IPS-NIHi7 (cell line): ENCODE results near the gene DDX6.
"Not testable (repeated sequence)": the region's sequence is repeated elsewhere in the genome, so short reads cannot be mapped to it uniquely, and the experiment has no call there.

Experiments
- DNase-seq: peaks from one replicate; pipeline ENCODE4 v3.0.0; 2012; ENCODE audit warnings: mixed read lengths; ENCODE audit errors: extremely low spot score

The DDX6 gene, protein sequence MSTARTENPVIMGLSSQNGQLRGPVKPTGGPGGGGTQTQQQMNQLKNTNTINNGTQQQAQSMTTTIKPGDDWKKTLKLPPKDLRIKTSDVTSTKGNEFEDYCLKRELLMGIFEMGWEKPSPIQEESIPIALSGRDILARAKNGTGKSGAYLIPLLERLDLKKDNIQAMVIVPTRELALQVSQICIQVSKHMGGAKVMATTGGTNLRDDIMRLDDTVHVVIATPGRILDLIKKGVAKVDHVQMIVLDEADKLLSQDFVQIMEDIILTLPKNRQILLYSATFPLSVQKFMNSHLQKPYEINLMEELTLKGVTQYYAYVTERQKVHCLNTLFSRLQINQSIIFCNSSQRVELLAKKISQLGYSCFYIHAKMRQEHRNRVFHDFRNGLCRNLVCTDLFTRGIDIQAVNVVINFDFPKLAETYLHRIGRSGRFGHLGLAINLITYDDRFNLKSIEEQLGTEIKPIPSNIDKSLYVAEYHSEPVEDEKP

DNA sequence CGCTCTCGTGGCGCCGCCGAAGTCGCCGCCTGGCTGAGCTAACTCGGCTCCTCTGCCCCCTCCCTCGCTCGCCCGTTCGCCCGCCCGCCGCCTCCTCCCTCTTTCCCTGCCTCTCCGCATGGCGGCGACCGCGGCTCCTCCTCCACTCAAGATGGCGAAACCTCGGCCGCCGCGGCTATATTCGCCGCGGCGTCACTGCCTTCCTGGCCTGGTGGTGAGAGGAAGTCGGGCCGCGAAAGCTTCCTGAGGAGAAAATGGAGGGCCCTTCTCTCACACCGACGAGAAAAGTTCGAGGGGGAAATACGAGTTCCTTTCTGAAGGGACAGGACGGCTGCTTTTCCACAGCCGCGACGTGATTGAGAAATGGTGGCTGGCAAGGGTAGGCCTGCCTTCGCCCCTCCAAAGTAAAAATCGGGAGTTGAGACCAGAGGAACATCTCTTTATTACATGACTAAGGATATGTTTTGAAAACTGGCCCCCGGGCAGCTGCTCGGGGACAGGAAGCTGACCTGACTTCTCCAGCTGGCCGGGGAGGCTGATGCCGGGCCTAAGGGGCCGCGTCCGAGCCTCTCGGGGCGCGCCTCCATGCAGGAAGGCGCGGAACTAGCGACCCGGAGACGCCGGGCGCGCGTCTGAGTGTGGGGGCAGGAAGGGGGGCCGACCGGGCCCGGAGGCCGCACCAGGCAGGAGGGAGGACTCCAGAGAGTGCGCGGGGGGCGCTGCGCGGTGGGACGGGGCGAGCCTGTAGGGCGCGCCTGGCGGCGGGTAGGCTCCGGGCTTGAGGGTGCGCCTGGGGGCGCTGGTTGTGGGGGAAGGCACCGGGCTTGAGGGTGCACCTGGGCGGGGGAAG is at the start of gene DDX6:
Gene DDX6, minus strand, starts transcription at position 54 of the 850 bp plus-strand sequence. CDS start 4,913 bp downstream, outside the sequence.
- DNase-seq = peak; percentile 86

DNA sequence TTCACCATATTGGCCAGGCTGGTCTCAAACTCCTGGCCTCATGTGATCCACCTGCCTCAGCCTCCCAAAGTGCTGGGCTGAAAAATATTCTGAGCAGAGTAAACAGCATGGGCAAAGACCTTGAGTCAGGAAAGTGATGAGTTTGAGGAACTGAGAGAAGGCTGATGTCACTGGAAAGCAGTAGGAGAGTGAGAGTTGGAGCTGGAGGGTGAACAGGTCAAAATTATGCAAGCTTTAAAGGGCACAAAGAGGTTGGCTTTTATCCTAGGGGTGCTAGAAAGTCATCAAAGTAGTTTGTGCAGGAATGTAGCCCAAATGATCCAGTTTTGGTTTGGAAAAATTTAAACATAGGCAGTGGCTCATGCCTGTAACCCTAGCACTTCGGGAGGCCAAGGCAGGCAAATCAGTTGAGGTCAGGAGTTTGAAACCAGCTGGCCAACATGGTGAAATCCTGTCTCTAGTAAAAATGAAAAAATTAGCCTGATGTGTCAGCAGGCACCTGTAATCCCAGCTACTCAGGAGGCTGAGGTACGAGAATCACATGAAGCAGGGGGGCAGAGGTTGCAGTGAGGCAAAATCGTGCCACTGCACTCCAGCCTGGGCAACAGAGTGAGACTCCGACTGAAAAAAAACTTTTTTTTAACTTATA is 48.1 kb upstream of the DDX6 start:
- DNase-seq = no peak

DNA sequence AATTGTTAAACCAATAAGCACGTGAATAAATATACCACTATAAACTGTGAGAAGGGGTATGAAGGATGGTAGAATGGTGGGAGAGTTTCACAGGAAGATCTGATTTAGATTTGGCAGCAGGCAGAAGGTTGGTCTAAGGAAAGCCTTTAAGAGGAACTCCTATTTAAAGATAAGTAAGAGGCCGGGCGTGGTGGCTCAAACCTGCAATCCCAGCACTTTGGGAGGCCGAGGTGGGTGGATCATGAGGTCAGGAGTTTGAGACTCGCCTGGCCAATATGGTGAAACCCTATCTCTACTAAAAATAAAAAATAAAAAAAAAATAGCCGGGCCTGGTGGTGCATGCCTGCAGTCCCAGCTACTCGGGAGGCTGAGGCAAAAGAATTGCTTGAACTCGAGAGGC is 46.9 kb upstream of the DDX6 start:
- DNase-seq = no peak

DNA sequence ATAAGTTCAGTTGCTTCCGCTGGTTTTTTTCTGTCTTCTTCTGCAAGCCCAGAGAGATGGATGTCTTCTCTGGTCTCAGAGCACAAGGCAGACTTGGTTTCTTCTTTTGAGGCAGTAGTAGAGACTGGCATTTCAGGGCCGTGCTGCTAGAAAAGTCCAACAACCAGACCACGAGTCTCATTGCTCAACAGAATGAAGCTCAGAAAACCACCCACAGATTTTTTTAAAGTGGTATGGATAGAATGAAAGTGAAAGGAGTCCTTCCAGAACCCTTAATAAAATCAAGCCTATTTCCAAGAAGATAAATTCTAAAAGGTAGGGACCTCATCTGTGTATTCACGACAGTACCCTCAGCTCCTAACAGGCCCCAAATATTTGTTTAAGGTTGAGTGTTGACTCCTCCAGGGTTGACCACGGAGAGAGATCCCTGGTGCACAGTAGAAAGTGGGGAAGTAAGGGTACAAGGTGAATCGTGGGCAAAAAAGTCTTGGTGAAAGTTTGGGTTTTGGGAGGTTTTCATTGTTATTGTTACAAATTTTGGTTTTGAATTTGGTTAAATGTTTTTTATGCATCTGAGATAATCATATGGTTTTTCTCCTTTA is 43.6 kb upstream of the DDX6 start:
- DNase-seq = no peak

DNA sequence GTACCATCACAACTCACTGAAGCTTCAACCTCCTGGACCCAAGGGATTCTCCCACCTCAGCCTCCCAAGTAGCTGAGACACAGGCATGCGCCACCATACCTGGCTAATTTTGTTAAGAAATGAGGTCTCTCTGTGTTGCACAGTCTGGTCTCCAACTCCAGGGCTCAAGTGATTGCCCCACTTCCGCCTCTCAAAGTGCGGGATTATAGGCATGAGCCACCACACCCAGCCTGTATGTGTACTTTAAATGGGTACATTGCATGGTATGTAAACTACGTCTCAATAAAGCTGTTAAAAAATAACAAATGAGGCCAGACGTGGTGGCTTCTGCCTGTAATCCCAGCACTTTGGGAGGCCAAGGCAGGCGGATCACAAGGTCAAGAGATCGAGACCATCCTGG is 36.2 kb upstream of the DDX6 start:
- no peak for DNase-seq

DNA sequence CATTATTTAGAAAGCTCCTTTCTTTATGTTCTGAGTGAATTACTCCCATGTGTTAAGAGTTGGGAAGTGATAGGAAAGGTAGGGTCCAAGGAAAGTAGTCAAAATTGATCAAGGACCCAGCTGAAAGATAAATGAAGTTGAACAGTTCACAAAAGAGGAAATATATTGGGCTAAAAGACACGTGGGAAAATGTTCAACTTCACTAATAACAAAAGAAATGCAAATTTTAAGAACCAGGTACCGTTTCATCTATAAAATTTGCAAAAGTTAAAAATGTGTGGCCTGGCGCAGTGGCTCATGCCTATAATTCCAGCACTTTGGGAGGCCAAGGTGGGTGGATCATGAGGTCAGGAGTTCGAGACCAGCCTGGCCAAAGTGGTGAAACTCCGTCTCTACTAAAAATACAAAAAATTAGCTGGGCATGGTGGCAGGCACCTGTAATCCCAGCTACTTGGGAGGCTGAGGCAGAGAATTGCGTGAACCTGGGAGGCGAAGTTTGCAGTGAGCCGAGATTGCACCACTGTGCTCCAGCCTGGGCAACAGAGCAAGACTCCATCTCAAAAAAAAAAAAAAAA is 32.1 kb upstream of the DDX6 start:
- not testable (repeated sequence) for DNase-seq

DNA sequence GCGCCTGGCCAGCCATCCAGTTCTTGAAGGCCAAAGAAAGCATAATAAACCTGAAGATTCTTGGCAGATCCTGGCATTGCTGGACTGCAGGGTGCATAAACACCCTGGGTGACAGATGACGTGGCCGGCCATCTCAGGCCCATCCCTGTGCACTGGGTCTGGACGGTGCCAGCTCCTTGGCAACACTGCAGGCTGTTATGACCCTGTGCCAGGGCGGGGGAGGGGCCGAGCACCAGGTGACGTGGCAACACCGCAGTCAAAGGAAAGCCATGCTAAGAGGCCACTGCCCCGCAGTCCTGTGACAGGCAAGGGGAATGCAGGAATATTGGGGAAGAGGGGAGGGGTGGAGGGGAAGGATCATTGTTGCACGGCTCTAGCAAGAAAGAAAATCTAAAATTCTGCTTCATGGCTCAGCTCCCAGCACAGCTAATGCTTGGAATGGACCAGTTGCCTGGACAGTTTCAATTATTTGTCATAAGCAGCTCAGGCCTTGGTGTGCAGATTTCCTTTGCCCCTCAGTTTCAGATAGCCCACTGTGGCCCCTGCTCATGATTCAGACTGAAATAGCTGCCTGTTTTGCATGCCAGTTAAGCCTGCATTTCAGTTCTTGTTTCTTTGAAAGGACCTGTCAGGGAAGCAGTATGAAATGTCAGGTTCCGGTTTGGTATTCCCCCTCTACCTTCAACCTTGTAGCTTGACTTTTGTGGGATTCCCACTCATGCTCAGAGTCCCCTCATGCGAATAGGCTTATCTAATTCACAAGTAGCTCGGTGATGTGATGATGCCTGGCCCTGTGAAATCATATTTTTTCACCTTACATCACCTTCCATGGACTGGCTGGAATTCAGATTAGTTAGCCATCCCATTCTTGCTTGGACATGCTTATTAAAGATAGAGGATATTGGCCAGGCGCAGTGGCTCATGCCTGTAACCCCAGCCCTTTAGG is 29.7 kb upstream of the DDX6 start:
- DNase-seq = peak; percentile 19

DNA sequence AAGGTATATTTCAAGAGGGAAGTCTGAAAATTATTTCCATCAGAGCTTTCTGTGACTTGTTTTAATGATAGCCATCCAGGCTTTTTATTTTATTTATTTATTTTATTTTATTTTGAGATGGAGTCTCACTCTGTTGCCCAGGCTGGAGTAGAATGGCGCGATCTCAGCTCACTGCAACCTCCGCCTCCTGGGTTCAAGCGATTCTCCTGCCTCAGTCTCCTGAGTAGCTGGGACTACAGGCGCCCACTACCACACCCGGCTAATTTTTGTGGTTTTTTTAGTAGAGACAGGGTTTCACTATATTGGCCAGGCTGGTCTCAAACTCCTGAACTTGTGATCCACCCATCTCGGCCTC is 29.0 kb upstream of the DDX6 start:
- DNase-seq = not testable (repeated sequence)

DNA sequence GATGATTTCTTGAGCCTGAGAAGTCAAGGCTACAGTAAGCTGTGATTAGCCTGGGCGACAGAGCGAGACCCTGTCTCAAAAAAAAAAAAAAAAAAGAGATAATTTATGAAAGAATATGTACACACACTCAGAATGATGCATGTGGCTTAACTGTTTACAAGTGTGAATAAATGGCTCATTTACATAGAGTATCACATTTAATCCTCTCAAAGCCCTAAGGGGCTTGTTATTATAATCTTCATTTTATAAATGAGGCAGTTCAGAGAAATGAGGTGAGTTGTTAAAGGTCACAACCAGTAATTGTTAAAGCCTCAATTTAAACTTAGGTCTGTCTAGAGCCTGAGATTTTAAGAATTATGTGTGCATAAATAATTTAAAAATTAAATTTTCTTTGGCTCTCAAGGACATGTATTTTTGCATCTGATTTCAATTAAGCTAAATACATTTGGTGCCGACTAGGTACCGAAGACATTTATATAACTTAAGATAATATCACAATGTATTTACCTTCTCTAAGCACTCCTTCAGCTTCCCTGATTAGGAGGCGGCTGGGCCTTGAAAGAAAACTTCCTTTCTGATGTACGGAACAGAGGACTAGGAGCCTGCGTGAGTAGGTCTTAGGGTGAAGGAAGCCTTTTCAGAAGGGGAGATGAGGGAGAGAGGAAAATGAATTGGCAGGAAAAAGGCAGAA is 28.5 kb upstream of the DDX6 start:
- DNase-seq = no peak

DNA sequence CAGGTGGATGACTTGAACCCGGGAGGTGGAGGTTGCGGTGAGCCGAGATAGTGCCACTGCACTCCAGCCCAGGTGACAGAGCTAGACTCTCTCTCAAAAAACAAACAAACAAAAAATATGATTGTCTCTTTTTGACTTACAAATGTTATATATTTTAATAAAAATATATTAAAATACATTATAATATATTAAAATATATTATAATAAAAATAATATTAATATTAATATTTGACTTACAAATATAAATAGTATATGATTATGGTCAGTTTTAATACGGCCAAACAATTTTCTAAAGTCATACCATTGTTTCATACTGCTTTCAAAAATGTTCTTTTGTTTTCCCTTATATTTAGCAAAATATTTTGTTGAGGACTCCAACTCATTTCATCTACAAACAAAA is 27.2 kb upstream of the DDX6 start:
- DNase-seq = no peak

DNA sequence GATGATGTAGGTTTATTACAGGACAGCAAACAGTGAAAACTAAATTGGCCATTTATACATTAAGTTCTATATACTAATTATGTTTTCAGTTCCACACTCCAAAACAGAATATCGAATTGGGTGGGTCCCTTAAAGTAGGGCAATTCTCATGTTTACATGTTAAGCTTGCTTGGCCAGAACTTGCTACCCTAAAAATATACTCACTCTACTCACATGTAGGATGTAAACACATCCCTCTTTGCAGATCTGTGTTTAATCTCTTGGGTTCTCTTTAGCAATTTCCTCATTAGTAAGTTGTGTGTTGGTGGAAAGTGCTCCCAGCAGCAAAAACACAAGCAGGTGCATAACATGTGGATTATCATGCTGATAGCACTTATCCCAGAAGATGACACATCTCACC is 22.6 kb upstream of the DDX6 start:
- DNase-seq = no peak

DNA sequence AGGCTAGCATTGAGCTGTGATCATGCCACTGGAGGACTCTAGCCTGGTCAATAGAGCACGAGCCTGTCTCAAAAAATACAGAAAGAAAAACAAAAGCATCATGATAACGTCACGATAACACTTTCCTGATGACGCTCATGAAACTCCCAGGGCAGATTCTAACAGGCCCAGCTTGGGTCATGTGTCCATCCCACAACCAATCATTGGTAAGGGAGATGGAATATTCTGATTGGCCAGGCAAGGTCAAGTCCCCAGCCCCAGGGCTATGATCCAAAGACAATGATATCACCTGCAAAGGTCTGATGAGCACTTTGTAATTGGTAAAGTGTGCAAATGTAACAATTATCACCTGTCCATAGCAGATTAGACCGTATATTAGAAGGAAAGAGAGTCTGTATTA is 21.5 kb upstream of the DDX6 start:
- no peak for DNase-seq

DNA sequence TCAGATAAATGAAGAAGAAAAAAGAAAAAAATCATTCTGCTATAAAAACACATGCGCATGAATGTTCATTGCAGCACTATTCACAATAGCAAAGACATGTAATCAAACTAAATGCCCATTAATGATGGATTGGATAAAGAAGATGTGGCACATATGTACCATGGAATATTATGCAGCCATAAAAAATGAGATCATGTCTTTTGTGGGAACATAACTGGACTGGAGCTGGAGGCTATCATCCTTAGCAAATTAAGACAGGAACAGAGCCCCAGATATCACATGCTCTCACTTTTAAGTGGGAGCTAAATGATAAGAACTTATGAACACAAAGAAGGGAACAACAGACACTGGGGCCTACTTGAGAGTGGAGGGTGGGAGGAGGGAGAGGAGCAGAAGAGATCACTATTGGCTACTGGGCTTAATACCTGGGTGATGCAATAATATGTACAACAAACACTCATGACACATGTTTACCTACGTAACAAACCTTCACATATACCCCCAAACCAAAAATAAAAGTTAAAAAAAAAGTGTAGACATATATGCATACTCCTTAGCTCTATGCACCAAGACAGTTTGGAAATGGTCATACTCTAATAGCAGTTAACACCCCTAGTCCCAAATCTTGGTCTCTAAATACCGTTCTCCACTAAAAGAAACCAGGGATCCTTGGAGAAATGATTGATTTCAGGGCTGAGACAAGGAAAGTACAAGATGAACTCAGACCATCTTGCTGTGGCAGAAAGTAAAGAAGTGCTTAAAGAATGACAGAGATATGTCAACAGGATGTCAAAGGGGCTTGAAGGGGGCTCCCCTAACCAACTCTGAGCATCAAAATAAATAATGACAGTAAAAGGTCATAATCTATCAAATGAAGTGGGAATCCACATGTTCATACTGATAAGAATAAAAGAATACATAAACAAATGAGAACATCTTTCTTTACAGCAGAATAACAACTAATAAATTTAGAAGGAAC is 17.1 kb upstream of the DDX6 start:
- DNase-seq = no peak

DNA sequence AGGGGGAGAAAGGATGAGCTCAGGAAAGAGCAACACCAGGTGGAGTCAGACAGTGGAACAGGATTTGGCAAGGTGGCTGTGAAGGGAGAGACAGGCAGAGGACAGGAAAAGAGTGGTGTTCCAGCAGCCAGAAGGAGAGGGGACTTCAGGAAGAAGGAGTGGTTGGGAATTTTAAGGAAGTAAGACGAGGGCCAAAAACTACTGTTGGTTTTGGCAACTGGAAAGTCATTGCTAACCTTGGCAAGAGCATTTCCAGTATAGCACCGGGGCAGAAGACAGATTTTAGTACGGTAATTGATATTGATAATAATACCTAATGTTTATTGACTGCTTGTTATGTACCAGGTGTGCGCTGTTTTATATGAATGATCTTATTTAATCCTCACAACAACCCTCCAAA is 15.4 kb upstream of the DDX6 start:
- no peak for DNase-seq

DNA sequence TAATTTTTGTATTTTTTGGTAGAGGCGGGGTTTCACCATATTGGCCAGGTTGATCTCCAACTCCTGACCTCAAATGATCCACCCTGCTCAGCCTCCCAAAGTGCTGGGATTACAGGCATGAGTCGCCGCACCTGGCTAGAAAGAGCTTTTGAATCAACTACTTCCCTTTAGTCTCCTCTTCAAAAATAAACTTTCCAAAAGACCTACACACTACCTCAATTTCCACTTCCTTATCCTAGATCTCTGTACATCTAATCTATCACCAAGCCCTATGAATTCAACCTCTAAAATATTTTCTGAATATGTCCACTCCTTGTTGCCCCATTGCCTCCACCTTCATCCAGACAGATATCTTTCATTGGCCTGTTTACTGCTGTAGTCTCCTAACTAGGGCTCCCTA is 13.1 kb upstream of the DDX6 start:
- no peak for DNase-seq

DNA sequence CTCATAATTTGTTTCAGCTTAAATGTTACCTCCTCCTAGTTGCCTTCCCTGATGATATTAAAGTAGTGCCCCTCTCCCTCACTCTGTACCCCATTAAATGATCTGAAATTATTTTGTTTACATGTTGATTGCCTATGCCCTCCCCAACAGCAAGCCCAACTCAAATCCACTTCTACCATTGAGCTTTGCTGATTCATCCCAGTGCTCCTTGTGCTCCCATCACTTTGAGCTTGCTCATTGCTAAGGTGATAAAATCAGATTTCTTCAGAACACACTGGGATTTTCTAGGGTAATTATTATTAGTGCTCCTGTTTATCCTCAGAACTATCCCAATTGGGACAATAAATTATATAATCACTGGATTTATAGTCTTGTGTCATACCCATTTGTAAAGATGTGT is 8.4 kb upstream of the DDX6 start:
- DNase-seq = no peak

DNA sequence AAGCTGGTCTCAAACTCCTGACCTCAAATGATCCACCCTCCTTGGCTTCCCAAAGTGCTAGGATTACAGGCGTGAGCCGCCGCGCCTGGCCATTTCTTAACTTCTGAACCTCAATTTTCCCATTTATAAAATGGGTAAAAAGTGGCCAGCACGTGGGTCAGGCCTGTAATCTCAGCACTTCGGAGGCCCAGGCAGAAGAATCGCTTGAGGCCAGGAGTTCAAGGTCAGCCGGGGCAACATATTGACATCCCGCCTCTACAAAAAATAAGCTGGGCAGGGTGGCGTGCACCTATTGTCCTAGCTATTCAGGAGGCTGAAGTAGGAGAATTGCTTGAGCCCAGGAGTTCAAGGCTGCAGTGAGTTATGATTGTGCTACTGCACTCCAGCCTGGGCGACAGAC is 6.5 kb upstream of the DDX6 start:
- no peak for DNase-seq

DNA sequence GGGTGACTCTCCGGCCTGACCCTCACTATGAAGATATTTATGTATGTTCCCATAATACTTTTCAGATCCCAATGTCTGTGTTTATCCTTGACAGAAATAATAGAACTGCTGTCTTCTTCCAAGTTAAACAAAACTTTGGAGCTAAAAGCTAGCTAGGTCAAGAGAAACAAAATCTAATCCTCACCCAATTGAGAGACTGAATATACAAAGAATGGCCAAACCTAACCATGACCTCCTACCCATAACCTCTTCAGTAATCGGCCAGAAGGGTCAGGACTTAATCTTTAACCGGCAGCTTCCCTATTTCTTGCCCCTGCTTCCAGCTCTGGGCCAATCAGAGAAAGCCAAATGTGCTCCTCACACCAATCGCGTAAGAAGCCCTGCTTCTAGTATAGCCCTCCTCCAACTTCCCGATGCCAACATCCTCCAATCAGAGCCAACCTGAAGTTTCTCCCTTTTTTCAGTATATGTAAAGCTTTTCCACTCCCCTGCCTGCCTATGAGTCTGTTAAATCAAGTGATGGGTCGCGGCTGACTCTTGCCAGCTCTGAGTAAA is 1.7 kb upstream of the DDX6 start:
- DNase-seq = peak; percentile 97
